SIG-M5 treated with dmso at 0.1 percent for 504 hours (cell line): ENCODE data around the gene PM20D2.

Experiments
- DNase-seq: peaks from one replicate; lab custom pipeline; 2025; ENCODE audit not compliant: unreplicated experiment; lab: John Stamatoyannopoulos, UW

The PM20D2 gene

DNA sequence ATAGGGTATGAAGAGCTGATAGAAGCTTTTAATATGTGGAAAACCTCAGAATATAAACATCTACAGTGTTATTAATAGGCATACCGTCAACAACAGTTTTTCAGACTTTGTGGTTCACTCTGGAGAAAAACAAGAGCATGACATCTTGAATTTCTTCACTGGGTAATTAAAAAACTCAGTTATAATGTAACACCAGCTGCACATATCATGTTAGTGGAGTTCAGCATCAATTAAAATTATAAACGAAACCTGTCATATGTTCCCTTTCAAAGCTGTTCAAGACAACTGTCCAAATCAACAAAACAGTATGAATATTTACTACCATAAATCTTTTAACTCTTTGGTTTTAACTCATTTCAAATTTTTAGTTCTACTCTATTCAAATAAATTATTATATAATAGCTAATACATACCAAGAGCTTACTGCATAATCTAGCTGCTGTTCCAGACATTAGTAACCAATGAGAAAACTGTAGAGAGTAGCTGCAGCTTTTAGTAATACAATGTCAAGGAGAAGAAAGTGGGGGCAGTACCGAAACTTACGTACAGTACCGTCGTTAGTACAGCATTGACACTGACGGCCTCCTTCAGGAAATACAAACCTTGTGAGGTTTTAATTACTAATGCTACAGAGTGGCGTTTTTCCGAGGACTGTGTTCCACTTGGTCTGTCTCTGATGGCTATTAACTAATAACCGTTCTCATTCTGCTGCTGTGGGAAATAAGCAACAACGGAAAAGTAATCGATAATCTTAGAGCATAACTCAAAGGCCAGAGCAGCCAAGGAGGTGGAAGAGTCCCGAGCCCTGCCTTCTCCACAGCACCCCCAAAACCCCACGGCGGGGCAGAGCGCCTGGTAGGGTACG is 532 bp upstream of the PM20D2 start:
- DNase-seq = peak; percentile 60

DNA sequence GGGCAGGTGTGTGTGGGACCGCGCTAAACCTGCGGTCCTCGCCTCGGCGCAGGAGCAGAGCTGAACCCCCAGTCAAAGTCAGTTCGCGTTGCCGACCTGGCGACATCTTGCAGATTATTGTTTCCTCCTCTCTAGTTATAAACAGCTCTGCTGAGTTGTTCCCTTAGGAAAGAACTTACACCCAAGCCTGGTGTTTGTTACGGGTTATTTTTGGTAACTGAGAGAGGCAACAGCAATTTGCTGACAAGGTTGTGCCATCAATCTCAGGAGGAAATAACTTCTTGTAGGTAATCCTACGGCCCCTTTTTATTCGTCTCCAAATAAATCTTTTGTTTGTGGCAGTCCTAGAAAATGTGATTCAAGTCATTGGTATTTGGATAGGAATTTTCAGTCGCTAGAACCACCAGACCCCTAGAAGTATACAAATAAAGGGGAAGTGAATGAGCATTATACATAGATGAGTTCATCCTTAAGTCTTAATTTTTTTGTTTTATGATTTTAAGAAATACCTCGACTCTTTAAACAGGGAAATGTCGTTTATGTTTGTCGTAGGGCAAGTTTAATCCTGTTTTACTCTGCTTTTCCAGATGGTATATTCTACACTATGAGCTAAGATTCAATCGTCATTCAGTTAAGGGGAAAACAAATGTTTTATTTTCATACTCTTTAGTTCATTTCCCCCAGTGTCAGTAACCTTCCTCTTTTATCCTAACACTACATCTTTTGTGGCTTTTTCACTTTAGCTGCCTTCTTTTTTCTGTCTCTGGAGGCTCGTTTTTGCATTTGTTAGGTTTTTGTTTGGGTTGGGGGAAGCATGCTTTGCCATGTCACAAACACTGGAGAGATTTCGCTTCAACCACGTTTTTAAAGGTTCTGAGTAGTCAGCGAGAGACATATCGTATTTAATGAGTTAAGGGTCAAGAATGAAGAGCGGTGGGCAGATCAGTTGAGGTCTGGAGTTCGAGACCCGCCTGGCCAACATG is 1.2 kb downstream of the PM20D2 start:
- DNase-seq = peak; percentile 37

DNA sequence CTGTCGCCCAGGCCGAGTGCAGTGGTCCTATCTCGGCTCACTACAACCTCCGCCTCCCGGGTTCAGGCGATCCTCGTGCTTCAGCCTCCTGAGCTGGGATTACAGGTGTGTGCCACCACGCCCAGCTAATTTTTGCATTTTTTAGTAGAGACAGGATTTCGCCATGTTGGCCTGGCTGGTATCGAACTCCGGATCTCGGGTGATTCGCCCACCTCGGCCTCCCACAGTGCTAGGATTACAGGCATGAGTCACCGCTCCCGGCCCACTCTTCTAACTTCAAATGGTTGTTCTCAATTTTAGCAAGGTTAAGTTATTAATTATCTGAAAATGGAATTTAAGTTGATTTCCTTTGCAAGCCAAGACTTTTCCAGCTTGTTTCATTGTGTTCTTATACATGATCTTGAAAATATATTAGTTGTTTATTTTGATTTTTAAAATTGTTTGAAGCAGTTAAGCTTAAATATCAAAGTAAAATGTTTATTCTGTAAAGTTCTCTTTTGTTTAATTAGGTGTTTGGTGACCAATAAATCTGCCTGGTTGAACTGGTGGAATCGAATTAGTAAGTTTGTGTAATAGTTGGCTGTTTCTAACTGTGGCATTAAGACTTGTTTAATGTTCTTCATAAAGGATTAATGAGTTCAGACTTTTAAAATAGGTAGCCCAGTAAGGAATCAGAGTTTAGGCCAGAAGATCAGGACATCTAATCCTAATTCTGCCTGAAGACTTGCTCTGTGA is 2.3 kb downstream of the PM20D2 start:
- DNase-seq = no peak

DNA sequence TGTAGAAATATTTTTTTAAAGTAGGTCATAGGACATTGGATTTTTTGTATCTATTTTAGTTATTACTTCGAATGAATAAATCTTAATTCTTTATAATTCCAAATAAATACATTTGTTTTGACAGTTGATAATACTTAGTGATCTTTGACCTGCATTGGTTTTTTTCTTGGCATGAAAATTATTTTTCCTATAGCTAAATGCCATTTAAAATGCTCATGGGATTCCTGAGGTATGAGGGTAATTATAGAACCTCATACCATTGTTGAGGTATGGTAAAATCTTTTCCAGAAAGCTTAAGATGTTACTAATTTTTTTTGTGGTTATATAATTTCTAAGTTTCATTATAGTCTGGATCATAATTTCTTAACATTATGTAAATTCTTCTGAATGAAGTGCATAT is 8.3 kb downstream of the PM20D2 start:
- DNase-seq = no peak

DNA sequence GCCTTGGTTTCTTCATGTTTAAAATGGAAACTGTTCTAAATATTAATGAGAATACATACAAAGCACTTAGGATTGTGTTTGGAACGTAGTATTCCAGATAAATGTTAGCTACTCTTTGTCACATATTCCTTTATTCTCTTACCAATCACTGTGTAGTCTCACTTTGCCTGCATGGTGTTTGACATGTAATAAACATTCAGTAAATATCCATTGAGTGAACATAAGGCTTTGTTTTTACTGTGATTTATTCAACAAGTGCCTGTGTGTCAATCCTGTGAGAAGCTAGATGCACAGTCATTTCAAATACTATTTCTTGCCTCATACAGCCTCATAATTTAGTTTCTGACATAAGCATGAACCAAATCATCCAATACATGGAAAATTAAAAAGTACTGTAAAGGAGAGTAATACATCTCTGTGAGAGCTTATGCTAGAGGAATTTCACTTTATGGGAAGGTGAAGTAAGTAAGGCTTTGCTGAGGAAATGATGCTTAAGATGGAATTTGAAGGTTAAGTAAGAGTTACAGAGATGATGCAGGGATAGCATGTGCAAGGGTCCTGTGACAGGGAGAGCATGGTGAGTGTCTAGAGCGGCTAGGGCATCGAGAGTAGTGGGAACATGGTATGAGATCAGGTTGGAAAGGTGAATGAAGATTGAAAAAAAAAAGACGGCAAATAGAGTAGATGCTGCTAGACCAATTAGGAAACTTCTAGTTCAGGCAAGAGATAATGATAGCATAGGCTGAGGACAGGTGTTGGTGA is 14.7 kb downstream of the PM20D2 start:
- no peak for DNase-seq

DNA sequence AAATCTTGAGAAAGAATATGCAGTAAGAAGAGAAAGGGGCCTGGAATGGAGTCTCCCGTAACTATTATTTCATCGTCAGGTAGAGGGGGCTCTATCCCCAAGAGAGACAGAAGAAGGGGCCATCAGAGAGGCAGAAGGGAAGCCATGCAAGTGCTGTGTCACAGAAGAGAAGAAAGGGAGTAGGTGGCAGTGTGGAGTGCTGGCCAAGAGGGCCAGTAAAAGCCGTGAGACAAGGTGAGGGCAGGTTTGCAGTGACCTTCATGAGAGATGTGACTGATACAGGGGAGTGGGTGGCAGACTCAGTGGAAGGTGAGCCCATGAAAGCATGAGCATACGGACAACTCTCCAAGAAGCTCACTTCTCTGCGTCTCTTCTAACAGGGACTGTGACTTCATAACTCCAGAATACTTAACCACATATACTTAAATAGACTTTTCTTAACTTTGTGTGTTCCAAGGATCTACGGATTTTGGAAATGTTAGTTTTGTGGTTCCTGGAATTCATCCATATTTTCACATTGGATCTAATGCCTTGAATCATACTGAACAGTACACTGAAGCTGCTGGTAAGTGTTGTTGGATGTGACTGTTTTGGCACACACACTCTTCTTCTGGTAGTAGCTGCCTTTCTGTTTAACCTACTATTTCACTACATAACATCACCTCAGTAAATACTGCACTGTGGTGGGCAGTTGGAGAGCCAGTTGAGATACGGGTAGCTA is 15.6 kb downstream of the PM20D2 start:
- DNase-seq = no peak

DNA sequence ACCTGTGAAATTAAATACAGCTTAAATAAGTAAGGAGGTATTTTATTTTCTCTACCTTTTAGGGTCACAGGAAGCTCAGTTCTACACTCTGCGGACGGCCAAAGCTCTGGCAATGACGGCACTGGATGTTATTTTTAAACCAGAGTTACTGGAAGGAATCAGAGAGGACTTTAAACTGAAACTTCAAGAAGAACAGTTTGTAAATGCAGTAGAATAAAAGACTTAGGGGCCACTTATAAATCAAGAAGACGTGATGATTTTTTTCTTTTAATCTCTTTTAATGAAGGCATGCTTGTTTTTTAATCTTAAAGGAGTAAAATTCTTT is 16.2 kb downstream of the PM20D2 start:
- DNase-seq = no peak

DNA sequence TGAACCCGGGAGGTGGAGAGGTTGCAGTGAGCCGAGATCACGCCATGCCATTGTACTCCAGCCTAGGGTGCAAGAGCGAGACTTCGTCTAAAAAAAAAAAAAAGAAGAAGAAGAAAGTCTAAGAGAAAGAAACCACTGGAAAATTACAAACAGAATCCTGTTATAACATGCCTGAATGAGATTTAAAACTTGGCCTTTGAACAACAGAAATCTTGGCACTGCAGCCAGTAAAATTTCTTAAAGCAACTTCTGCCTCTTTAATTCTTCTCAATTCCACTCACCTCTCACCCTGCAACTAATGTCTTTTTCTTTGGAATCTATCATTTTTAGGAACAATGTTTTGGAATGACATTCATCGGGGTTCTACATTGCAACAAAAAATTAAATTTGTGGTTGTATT is 26.3 kb downstream of the PM20D2 start:
- no peak for DNase-seq

DNA sequence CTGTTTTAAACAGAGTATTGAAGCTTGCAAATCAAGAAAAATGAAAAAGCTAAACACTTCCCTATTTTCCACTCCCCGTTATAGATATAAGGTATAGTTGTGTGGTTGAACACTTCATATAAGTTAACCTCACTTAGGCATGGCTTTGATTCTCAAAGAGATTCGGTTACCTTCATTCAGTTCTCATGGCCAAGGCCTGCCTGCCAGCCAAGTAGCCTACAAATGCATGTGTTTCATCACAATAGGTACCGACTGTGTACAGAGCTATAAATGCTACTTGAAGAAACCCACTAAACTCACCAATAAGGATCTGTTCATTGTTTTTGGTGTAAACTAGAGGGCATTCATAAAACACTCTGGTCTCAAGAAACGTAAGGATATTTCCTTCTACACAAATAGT is 27.8 kb downstream of the PM20D2 start:
- no peak for DNase-seq

DNA sequence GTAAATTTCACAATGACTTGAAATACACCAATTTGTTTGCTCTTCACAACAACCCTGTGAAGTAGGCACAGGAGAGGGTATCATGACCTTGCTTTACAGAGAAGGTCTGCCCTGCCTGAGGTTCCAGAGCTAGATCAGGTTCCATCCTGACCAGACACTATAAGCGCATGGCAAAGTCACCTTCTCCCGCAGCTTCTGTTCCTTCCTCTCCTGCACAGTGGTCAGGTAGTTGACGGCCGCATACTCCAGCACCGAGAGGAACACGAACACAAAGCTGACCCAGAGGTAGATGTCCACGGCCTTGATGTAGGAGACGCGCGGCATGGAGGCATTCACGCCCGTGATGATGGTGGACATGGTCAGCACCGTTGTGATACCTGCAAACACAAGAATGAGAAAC is 34.3 kb downstream of the PM20D2 start:
- no peak for DNase-seq

DNA sequence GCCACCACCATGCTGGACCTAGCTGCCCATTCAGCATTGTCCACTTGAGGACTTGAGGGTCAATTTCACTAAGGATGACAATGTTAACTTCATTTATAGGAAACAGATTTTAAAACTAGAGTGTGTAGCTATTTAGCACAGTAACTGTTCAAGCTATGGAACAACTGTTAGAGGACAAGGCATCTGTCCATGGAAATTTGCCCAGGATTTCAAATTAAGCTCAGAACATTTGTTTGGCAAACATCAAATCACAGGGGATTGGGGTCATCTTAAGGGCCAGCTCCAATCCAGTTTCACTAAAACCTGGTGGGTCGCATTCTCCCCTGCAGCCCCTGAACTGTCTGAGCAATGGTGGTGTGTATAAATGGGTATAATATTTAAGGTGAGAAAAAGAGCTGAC is 35.1 kb downstream of the PM20D2 start:
- DNase-seq = no peak

DNA sequence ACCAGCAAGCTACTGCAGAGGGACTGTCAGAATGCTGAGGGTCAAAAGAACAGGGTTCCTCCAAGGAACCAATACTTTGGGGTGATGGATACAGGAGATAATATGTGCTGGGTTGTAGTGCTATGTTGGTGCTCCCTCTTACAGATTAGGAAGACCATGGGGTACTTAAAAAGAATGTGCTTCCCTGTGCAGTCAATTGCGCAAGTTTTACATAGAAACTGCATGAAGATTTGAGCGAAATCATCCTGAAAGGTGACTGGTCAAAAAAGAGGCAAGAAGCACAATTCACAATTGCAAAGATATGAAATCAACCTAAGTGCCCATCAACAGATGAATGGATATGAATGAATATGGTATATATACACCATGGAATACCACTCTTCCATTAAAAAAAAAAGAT is 37.4 kb downstream of the PM20D2 start:
- no peak for DNase-seq

DNA sequence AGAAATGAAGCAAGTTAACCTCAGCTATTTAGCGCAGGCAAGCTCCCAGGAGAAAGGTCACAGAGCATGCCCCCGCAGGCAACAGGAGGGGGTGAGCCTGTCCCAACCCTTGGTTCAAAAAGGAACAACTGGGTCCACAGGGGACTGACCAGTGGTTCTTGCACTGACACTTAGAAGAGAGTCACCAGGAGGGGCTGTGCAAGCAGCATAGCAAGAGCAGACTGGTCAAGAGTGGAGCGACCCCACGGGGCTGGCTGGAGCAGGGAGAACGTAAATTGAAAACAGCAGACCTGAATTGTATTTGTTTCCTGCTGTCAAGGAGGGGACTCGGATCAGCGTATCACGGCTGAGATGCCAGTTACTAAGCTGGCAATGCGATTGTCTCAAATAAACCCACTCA is 38.5 kb downstream of the PM20D2 start:
- no peak for DNase-seq

DNA sequence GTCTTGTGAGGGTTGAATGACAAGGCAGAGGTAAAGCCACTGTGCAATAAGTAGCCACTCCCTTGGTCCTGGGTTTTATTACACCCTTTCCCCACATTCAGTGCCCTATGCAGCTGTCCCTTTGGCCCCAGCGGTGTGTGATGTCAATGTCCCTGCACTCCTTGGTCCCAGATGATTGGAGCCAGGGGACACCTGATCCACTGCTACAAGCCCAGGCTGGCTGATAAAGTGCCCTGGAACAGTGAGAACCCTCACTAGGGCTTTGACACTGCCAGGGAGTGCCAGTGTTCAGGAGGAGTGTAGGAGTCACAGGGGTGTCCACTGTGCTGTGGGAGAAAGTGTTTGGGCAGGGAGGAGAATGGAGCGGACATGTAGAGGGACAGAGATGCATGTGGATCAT is 40.9 kb downstream of the PM20D2 start:
- DNase-seq = no peak

DNA sequence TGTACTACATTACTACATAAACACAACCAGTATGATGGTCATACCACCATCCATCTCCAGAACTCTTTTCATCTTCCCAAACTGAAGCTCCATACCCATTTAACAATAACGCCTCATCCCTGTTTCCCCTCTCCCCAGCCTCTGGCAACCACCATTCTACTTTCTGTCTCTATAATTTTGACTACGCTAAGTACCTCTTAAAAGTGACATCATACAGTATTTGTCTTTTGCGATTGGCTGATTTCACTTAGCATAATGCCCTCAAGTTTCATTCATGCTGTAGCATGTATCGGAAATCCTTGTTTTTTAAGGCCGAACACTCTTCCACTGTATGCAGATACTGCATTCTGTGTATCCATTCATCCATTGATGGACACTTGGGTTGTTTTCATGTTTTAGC is 41.6 kb downstream of the PM20D2 start:
- no peak for DNase-seq

DNA sequence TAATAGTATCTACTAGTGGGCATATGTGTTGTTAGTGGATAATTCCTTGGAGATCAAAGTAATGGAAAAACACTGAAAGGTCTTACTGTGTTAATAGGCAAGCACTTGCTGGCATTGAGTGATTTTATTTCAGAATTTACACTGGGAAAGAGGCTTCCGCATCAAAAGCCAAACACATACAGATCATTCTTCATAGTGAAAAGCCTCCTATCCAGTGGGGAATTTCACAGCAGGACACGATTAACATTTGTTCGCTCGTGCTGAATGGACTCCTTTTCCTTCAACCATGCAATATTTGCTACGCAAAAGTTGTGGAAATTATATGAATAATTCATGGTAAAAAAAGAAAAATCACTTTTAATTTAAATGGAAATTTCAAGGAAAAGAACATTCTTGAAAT is 44.9 kb downstream of the PM20D2 start:
- DNase-seq = no peak

DNA sequence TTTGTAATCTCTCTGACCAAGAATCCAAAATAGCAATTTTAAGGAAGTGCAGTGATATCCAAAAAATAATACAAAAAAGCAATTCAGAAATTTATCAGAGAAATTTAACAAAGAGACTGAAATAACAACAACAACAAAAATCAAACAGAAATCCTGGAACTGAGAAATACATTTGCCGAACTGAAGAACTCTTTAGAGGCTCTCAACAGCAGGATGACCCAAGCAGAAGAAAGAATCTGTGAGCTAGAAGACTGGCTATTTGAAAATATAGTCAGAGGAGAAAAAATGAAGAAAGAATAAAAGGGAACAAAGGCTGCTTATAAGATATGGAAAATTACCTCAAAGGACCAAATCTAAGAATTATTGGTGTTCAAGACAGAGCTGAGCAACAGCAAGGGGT is 48.7 kb downstream of the PM20D2 start:
- no peak for DNase-seq

DNA sequence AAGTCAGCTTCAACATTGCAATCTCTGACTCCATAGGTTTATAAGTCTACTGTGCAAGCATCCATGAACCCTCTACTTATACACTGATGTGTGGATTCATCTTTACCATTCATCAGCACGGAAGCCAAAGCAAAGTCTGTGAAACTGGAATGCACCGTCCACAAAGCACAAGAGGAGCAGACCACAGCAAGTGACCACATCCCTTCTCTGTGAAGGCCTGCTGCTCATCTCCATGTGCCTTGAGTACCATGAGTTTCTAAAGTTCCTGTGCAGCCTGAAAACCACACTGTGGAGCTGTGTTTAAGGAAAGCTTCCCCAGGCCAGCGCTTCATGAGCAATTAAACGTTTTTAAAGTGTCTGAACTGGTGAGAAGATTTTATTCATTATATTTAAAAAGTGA is 51.3 kb downstream of the PM20D2 start:
- DNase-seq = no peak

DNA sequence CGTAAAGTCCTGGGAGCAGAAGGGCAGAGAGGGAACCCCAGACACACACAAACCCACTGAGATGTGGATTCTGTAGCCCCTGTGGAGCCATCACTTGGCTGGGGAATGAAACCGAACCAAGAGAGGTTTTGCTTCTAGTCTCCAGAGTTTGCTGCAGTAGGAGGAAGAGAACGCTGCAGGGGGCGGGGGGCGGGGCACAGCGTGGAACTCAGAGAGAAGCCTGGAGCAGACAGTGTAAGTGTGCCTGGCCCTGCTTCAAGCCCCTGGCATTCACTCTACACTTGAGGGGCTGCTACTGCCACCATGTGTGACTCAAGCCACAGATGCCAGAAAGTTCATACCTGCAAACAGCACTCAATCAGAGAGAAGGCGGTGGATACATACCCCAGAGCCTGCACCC is 52.4 kb downstream of the PM20D2 start:
- no peak for DNase-seq

DNA sequence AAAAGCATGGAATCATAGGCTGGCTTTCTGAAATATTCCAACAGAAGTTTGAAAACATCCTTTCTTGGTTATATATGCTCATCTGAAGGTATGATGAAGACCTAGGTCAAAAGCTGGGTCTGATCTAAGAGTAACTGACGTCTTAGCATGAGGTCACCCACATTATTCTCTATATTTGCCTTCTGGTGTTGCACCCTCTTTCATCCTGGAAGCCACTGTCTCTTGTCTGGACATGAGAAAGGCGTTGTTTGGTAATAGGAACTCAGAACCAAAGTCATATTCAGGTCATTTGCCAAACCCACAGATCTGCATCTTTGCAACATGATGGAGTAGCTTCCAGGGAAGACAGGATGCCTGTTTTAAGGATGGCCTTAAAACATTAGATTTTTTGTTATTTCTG is 53.7 kb downstream of the PM20D2 start:
- no peak for DNase-seq
